AG09309 (cell line): ENCODE data around the gene SRRM4.

Experiments
- DNase-seq: peaks from one replicate; pipeline ENCODE4 v3.0.0-alpha.2; 2010; ENCODE audit warnings: low read depth
- H3K4me3 ChIP-seq: 2 replicates; pipeline ENCODE4 v1.5.1; 2011; ENCODE audit warnings: mild to moderate bottlenecking, low read depth, low read length, moderate library complexity; ENCODE audit not compliant: control insufficient read depth
- TF ChIP-seq, protein P1 (sequence below): IDR thresholded peaks from 2 replicates; pipeline ENCODE4 v1.5.1; 2011; ENCODE audit warnings: mild to moderate bottlenecking, low read depth, low read length, inconsistent platforms; ENCODE audit not compliant: insufficient read depth, control insufficient read depth; ENCODE audit errors: missing control alignments

Gene SRRM4

GRCh38 chr12:119036878-119037825 lies 55.8 kb downstream of the SRRM4 start:
- H3K4me3 ChIP-seq, result no peak overlapping the region
- TF ChIP-seq, protein P1, sequence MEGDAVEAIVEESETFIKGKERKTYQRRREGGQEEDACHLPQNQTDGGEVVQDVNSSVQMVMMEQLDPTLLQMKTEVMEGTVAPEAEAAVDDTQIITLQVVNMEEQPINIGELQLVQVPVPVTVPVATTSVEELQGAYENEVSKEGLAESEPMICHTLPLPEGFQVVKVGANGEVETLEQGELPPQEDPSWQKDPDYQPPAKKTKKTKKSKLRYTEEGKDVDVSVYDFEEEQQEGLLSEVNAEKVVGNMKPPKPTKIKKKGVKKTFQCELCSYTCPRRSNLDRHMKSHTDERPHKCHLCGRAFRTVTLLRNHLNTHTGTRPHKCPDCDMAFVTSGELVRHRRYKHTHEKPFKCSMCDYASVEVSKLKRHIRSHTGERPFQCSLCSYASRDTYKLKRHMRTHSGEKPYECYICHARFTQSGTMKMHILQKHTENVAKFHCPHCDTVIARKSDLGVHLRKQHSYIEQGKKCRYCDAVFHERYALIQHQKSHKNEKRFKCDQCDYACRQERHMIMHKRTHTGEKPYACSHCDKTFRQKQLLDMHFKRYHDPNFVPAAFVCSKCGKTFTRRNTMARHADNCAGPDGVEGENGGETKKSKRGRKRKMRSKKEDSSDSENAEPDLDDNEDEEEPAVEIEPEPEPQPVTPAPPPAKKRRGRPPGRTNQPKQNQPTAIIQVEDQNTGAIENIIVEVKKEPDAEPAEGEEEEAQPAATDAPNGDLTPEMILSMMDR, result peak; percentile 30
- DNase-seq, result no peak

- H3K4me3 ChIP-seq, result no peak overlapping the region
- TF ChIP-seq, protein P1, result no peak
- no peak for DNase-seq
These were observed 62.8 kb downstream of the SRRM4 start for GRCh38 chr12:119044094-119044493.

GRCh38 chr12:119047641-119048040 lies 66.3 kb downstream of the SRRM4 start:
- H3K4me3 ChIP-seq, result no peak overlapping the region
- TF ChIP-seq, protein P1, result no peak
- no peak for DNase-seq

DNA sequence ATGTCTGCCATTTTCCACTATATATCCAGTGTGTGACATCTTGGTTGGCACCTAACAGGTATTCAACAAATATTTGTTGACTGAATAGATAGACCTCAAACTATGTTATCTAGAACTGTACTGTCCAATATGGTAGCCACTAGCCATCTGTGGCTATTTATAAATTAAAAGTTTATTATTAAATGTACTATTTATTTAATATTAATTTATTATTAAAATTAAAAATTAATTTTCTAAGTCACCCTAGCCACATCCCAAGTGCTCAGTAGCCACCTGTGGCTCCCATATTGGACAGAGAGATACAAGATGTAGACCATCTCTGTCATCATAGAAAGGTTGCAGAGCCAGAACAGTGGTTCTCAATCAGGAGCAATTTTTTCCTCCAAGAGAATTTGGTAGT lies 69.3 kb downstream of the SRRM4 start:
- TF ChIP-seq, protein P1, result no peak
- no peak for DNase-seq
- H3K4me3 ChIP-seq, result no peak overlapping the region

DNA sequence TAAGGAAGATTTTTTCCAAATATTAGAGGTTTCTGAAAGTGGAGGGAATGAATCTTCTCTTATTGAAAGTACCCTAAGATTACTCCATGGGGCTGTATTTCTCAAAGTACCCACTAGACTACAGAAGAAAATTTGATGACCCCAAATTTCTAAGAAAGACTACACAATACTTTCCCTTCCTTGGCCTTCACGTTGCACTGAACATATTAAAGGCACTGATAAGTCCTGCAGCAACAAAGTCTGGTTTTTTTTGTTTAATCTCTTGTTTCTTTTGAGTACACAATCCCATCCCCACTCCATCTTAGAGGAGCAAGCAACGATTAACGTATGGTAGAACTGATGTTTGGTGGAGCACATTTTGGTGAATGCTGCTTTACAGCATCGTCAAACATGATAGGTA lies 70.1 kb downstream of the SRRM4 start:
- TF ChIP-seq, protein P1, result no peak
- DNase-seq, result no peak
- H3K4me3 ChIP-seq, result no peak overlapping the region

DNA sequence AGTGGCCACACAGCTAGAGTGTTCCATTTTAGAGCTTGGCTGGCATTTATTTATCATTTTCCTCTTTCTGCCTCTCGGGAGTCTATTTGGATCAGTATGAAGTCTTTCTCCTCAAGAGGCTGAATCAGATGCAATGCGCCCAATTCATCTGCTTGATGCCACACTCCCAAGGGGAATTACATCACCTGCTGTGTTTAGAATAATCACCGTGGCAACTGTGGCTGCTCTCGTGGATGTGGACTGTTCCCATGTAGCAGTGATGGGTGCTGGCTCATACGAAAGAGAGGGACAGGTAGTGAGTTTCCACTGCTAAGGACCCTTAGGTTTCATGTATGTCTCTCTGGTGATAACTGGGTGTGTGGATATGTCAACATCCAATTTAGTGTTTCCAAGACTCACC lies 70.7 kb downstream of the SRRM4 start:
- TF ChIP-seq, protein P1, result no peak
- no peak overlapping the region for H3K4me3 ChIP-seq
- no peak for DNase-seq
